ENCODE measurements around the gene HAPLN2.
"Not testable (repeated sequence)": the region's sequence is repeated elsewhere in the genome, so short reads cannot be mapped to it uniquely, and the experiment has no call there.

The HAPLN2 gene

GRCh38 chr1:156602557-156602993 is 16.6 kb upstream of the HAPLN2 start:
- H3K4me3 ChIP-seq: no peak overlapping the region
- H3K36me3 ChIP-seq (ENCODE audit: insufficient read depth, low read length): peaks cover 17% of the 10 kb centered on the region
- no peak for DNase-seq (ENCODE audit: low read depth, low spot score)
- H3K27ac ChIP-seq: no peak overlapping the region
- TF ChIP-seq EZH2 (IDR thresholded peaks at IDR 0.05): no peak
- TF ChIP-seq FOXP2 (optimal IDR thresholded peaks at IDR 0.05; ENCODE audit: control extremely low read depth, extremely low read length, insufficient read depth): no peak
- TF ChIP-seq POLR2AphosphoS5 (IDR thresholded peaks at IDR 0.05; ENCODE audit: borderline replicate concordance, low read depth, low read length): no peak
- H3K9ac ChIP-seq (ENCODE audit: insufficient read length): no peak overlapping the region
- H3K9me3 ChIP-seq (ENCODE audit: low read depth, low read length): no peaks in the 10 kb centered on the region

- not testable (repeated sequence) for H3K9ac ChIP-seq (ENCODE audit: insufficient read length); DNase-seq (ENCODE audit: low read depth, low spot score); H3K9me3 ChIP-seq (ENCODE audit: low read depth, low read length); H3K4me3 ChIP-seq; H3K27ac ChIP-seq; H3K36me3 ChIP-seq (ENCODE audit: insufficient read depth, low read length)
These were observed 11.9 kb upstream of the HAPLN2 start for GRCh38 chr1:156607344-156607743.

DNA sequence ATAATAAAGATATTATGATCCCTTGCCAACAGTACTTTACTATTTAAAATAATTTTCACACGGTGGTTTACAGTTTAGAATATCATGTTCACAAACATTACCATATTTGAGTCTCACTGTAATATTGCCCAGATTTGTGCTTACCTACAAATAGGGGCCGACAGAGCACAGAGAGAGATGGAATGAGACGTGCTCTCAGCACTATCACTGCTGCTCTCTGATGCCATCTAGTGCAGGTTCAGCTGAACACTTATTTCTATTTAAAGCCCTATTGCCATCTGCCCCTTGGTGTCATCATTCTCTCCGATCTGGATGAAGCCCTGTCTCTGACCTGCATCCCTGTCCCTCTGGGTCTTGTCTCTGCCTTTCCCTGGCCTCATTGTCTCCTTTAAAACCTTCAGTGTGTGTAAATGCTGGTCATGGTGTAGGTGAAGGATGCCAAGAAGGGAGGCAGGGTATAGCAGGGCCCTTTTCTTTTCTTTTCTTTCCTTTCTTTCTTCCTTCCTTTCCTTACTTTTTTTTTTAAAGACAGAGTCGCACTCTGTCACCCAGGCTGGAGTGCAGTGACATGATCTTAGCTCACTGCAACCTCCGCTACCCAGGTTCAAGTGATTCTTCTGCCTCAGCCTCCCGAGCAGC is 11.1 kb upstream of the HAPLN2 start:
- Histone ChIP-seq H3K9ac (ENCODE audit: insufficient read length) (no peak overlapping the region), H3K4me3 (no peak overlapping the region), H3K36me3 (ENCODE audit: insufficient read depth, low read length) (no peaks in the 10 kb centered on the region), H3K9me3 (ENCODE audit: low read depth, low read length) (no peaks in the 10 kb centered on the region), H3K27ac (no peak overlapping the region)
- no peak for DNase-seq (ENCODE audit: low read depth, low spot score)
- TF ChIP-seq FOXP2 (optimal IDR thresholded peaks at IDR 0.05; ENCODE audit: control extremely low read depth, extremely low read length, insufficient read depth): no peak
- no peak for TF ChIP-seq EZH2 (IDR thresholded peaks at IDR 0.05)
- no peak for TF ChIP-seq POLR2AphosphoS5 (IDR thresholded peaks at IDR 0.05; ENCODE audit: borderline replicate concordance, low read depth, low read length)

GRCh38 chr1:156608981-156609380 is 10.2 kb upstream of the HAPLN2 start:
- TF ChIP-seq EZH2 (IDR thresholded peaks at IDR 0.05) (no peak), POLR2AphosphoS5 (IDR thresholded peaks at IDR 0.05; ENCODE audit: borderline replicate concordance, low read depth, low read length) (no peak), FOXP2 (optimal IDR thresholded peaks at IDR 0.05; ENCODE audit: control extremely low read depth, extremely low read length, insufficient read depth) (no peak)
- DNase-seq (ENCODE audit: low read depth, low spot score): no peak
- no peaks in the 10 kb centered on the region for H3K36me3 ChIP-seq (ENCODE audit: insufficient read depth, low read length)

DNA sequence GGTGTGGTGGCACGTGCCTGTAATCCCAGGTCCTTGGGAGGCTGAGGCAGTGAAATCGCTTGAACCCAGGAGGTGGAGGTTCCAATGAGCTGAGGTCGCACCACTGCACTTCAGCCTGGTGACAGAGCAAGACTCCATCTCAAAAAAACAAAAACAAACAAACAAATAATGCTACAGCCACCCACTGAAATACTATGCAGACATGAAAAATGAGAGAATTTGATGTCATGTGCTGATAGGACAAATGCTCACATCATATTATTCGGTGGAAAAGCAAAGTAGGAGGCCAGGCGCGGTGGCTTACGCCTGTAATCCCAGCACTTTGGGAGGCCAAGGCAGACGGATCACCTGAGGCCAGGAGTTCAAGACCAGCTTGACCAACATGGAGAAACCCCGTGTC is 9.1 kb upstream of the HAPLN2 start:
- not testable (repeated sequence) for H3K27ac ChIP-seq; H3K9me3 ChIP-seq (ENCODE audit: low read depth, low read length); DNase-seq (ENCODE audit: low read depth, low spot score); H3K36me3 ChIP-seq (ENCODE audit: insufficient read depth, low read length); H3K4me3 ChIP-seq; H3K9ac ChIP-seq (ENCODE audit: insufficient read length)

More at GRCh38 chr1:156608981-156609380, 10.2 kb upstream of the HAPLN2 start:
- no peaks in the 10 kb centered on the region for H3K9me3 ChIP-seq (ENCODE audit: low read depth, low read length)
- no peak overlapping the region for H3K27ac ChIP-seq
- H3K9ac ChIP-seq (ENCODE audit: insufficient read length): no peak overlapping the region
- H3K4me3 ChIP-seq: no peak overlapping the region

- no peak overlapping the region for H3K4me3 ChIP-seq
- no peak overlapping the region for H3K27ac ChIP-seq
- TF ChIP-seq EZH2 (IDR thresholded peaks at IDR 0.05): no peak
- no peak for TF ChIP-seq POLR2AphosphoS5 (IDR thresholded peaks at IDR 0.05; ENCODE audit: borderline replicate concordance, low read depth, low read length)
- no peak for TF ChIP-seq FOXP2 (optimal IDR thresholded peaks at IDR 0.05; ENCODE audit: control extremely low read depth, extremely low read length, insufficient read depth)
- H3K9ac ChIP-seq (ENCODE audit: insufficient read length): no peak overlapping the region
- no peak for DNase-seq (ENCODE audit: low read depth, low spot score)
- H3K9me3 ChIP-seq (ENCODE audit: low read depth, low read length): no peaks in the 10 kb centered on the region
- no peaks in the 10 kb centered on the region for H3K36me3 ChIP-seq (ENCODE audit: insufficient read depth, low read length)
These were observed 6.5 kb upstream of the HAPLN2 start for GRCh38 chr1:156612666-156613065.

- no peaks in the 10 kb centered on the region for H3K36me3 ChIP-seq (ENCODE audit: insufficient read depth, low read length)
- H3K4me3 ChIP-seq: no peak overlapping the region
- H3K9ac ChIP-seq (ENCODE audit: insufficient read length): no peak overlapping the region
- no peak overlapping the region for H3K27ac ChIP-seq
- H3K9me3 ChIP-seq (ENCODE audit: low read depth, low read length): no peaks in the 10 kb centered on the region
- TF ChIP-seq FOXP2 (optimal IDR thresholded peaks at IDR 0.05; ENCODE audit: control extremely low read depth, extremely low read length, insufficient read depth) (no peak), POLR2AphosphoS5 (IDR thresholded peaks at IDR 0.05; ENCODE audit: borderline replicate concordance, low read depth, low read length) (no peak), EZH2 (IDR thresholded peaks at IDR 0.05) (no peak)
- no peak for DNase-seq (ENCODE audit: low read depth, low spot score)
These were observed 3.3 kb upstream of the HAPLN2 start for GRCh38 chr1:156615946-156616345.

DNA sequence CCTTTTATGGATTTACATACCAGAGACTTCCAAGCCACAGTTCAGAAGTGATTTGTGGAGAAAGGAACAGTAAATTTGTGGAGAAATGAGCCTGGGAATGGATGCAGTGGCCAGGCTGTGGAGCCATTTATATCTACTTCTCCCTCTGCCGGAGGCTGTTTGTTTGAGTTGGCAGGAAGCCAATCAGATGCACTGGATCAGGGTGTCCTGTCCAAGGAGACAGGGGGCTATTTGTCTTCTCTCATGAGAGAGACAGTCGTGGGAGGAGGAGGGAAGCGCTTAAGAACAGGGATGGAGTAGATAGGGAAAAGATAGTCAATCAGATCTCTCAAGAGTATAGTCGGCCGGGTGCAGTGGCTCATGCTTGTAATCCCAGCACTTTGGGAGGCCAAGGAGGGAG is 2.8 kb upstream of the HAPLN2 start:
- TF ChIP-seq FOXP2 (optimal IDR thresholded peaks at IDR 0.05; ENCODE audit: control extremely low read depth, extremely low read length, insufficient read depth) (no peak), POLR2AphosphoS5 (IDR thresholded peaks at IDR 0.05; ENCODE audit: borderline replicate concordance, low read depth, low read length) (no peak), EZH2 (IDR thresholded peaks at IDR 0.05) (no peak)
- H3K4me3 ChIP-seq: no peak overlapping the region
- H3K27ac ChIP-seq: no peak overlapping the region
- H3K9ac ChIP-seq (ENCODE audit: insufficient read length): no peak overlapping the region
- H3K9me3 ChIP-seq (ENCODE audit: low read depth, low read length): no peaks in the 10 kb centered on the region
- no peaks in the 10 kb centered on the region for H3K36me3 ChIP-seq (ENCODE audit: insufficient read depth, low read length)
- no peak for DNase-seq (ENCODE audit: low read depth, low spot score)

- TF ChIP-seq EZH2 (IDR thresholded peaks at IDR 0.05) (no peak), POLR2AphosphoS5 (IDR thresholded peaks at IDR 0.05; ENCODE audit: borderline replicate concordance, low read depth, low read length) (no peak), FOXP2 (optimal IDR thresholded peaks at IDR 0.05; ENCODE audit: control extremely low read depth, extremely low read length, insufficient read depth) (no peak)
- Histone ChIP-seq H3K36me3 (ENCODE audit: insufficient read depth, low read length) (no peaks in the 10 kb centered on the region), H3K9ac (ENCODE audit: insufficient read length) (no peak overlapping the region), H3K9me3 (ENCODE audit: low read depth, low read length) (no peaks in the 10 kb centered on the region), H3K27ac (no peak overlapping the region), H3K4me3 (no peak overlapping the region)
- no peak for DNase-seq (ENCODE audit: low read depth, low spot score)
These were observed 354 bp downstream of the HAPLN2 start for GRCh38 chr1:156619582-156619955.

Data from SK-N-MC (cell line).